Activated CD8-positive, alpha-beta memory T cell treated with anti-CD3 and anti-CD28 coated beads, Interleukin-2, amount 50 U/mL, for 1 hour (primary cell): ENCODE measurements around the gene KCNK3.

ENCODE experiments used
- DNase-seq: peaks from one replicate; pipeline ENCODE4 v3.0.0-alpha.2; 2020; ENCODE audit errors: extremely low read depth

KCNK3 gene

GRCh38 chr2:26666671-26667070, 25.9 kb upstream of the KCNK3 start:
- DNase-seq, result no peak

- no peak for DNase-seq
Observed at GRCh38 chr2:26668041-26668440, 24.5 kb upstream of the KCNK3 start.

DNA sequence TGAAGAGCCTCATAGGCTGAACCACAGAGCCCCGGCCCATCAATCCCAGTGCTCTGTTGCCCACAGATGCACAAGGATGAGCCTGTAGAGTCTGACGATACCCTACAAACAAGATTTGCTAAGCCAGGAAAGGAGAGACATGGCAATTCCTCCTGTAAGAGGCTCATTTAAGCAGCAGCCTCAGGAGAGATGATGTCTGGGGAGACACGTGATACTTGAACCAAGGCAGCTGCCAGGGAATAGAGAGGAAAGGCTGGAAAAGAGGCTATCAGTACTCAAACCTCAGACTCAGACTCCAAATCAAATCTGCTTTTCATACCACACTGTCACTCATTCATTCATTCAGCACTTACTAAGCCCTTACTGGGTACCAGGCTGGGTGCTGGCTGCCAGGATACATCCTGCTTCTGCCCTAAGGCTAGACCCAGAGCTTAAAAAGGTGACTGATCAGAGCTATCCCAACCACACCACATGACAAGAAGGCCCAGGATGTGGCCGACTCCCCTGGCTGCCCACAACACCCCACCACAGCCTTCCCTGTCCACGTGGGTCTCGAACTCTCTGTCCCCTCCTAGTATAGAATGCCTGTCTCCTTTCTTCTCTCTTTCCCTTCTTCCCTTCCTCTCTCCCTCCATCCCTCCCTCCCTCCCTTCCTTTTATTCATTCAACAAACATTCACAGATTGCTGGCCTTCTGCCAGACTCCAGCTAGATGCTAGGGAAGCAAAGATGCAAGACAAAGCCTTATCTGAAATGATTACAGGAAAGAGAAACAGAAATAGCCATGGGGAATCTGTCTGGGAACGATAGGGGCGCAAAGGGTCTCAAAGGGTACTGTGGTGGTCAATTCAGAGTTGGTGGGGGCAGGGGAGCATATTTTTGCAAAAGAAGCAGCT, 23.4 kb upstream of the KCNK3 start:
- DNase-seq, result no peak

DNA sequence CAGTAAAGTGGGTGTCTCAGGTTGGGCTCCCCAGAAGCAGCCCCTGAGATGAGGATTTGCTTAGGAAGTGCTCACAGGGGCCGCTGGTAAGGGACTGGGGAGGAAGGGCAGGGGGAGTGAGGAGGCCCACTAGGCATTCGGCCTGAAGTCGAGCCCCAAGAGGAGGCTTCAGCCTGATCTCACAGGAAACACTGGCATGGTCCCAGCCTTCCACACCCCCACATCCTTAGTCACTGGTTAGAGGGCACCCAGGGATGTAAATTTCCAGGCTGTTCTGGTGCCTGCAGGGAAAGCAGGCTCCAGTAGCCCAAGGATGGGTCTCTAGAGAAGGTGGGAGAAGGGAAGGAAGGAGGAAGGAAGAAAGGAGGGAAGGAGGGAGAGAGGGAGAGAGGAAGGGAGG, 22.4 kb upstream of the KCNK3 start:
- DNase-seq, result no peak

DNA sequence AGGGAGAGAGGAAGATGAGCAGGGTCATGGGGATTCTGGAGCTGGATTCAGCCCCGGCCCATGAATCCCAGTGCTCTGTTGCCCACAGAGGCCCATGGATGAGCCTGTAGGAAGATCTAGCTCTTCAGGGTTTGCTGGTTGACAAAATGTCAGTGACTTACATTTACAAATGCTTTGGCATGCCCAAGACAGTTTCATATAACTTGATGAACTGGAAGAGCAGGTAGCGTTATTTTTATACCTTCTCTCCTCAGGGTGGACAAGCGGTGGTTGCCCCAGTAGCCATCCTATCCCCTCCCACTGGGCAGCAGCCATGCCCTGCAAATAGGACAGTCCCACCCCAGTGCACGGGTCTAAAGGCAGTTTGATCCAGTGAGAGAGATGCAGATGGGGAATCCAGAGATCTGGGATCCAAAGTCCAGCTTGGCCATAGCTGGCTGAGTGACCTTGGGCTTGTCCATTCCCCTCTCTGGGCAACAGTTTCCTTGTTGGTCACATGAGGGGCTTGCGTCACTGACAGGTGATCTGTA, 21.5 kb upstream of the KCNK3 start:
- no peak for DNase-seq

GRCh38 chr2:26671691-26672090, 20.8 kb upstream of the KCNK3 start:
- DNase-seq, result no peak

DNA sequence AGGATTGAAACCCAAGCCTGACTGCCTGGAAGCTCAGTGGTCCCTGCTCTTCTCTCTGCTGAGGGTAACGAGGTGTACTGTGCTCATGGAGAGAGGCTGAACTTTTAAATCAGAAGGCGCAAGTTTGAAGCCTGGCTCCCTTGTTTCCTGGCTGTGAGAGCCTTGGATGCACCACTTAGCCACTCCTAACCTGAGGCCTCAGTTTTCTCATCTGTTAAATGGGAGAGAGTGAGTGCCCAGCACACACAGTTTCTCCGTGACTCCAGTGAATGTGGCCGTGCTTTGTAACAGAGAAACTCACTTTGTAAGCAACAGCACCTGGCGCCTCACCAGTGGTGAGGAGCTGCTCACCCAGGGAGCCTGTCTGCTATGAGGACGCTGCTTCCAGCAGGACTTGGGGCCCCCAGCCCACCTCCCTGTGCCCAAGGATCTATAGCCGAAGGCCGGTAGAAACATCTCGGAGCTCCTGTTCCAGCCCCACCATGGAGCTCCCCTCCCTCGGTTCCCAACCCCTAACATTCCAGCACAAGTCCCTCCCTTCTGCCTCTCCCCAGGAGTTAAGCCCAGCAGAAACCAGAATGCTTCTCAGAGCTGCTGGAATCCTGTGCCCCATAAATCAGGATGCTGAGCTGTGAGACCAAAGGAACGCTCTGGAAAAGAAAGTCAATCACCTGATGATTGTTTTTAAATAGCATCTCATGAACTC, 20.3 kb upstream of the KCNK3 start:
- DNase-seq, result no peak

DNA sequence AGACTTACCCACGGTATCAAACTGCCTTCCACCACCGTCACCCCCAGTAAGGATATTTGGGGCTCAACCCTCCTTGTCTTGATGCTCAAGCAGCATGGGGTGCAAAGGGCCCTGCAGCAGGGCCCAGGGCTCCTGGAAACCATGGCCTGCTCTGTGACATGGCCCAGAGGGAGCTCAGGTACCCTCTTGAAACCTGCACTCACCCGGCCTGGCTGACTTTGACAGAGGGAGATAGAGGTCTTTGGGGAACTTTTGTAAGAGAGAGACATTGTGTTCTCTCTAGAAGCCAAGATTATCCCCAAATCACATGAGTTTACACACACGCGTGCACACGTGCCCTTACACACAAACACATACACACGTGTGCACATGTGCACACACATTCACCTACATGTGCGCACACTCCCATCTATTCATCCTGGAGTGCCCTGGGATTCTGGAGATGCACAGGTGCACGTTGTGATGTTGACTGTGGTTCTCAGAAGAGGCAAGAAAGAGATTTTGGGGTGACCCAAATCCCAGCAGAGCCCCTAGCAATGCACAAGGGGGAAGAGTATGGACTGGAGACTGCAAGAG, 19.6 kb upstream of the KCNK3 start:
- no peak for DNase-seq

DNA sequence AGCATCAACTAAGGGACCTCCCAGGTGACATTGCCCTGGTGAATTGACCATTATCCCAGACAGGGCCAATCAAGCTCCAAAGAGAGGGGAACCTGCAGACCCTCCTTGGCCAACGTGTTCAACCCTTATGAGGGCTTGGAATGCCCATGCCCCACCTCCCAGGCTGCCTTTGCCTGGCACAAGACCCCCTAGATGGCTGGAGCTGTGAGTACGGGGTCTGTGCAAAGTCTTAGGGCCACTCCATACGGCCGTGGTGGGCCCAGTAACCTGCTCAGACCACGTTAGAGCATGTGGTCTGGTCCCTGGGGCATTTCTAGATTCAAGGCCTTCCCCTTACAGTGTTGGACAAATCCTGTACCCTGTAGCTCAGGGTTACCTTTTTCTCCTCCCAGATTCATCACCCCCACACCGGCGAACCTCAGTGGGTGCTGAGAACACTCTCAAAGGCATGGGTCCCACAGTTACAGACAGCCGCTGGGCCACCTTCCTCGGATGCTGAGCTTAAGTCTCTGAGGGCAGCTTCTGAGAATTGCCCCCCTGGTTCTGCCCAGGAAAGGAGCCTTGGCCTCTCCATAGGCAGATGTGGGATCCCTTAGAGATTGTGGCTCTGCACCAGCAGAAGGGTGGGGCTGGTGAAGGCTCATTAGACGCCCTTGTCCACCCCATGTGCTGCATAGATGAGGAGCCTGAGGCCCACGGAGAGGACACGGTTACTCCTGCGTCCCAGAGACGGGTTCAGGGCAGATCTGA, 18.3 kb upstream of the KCNK3 start:
- DNase-seq, result no peak

DNA sequence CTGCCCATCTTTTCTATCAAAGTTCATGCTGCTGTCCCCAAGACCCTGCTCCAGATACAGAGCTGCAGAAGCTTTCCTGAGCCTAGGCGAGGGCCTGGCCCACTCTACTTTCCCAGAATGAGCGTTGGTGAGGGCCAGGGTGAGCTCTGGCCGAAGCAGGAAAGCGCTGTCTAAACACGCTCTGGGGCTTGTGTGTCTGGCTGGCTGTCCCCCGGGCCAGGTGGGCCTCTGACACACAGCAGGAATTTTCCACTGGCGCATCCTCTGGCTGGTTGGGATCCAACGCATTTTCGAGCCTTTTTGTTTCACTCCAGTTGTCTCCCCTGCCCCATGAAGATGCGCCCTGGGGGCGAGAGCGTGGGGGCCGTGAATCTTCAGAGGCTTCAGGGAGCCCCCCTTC, 17.8 kb upstream of the KCNK3 start:
- no peak for DNase-seq

- DNase-seq, result no peak
Observed at GRCh38 chr2:26675651-26676255, 16.8 kb upstream of the KCNK3 start.

DNA sequence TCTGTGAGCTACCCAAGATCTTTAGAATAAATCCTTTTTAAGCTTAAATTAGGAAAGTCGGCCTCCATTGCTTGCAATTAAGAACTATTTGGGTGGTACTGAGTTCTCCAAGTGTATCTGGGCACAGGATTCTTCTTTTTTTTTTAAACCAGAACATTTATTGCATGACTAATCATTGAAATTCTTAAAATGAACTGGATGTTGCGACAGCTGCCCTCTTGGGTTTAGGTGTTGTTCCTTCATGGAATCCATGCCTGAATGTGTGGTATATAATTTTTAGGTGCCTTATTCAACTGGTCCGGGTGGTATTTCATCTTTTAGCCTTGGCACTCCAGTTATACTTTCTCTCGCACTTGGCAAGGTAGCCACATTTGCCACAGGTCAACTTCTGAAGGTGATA, 14.5 kb upstream of the KCNK3 start:
- no peak for DNase-seq

DNA sequence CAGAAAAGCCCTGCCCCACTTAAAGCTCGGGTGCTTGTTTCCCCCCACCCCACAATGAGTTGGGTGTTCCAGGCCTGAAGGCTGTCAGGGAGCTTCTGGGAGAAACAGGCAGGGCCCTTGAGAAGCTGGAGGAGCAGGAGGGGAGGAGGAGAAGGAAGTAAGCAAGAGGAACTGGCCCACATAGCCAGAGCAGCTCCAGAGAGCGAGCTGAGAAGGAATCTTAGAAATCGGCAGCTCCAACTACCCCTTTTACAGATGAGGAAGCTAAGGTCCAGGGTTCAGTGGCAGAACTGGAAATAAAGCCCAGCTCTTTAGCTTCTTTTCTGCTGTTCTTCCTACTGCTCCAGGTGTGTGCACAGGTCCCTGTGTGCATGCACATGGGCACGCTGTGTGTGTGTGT, 12.7 kb upstream of the KCNK3 start:
- DNase-seq, result no peak

DNA sequence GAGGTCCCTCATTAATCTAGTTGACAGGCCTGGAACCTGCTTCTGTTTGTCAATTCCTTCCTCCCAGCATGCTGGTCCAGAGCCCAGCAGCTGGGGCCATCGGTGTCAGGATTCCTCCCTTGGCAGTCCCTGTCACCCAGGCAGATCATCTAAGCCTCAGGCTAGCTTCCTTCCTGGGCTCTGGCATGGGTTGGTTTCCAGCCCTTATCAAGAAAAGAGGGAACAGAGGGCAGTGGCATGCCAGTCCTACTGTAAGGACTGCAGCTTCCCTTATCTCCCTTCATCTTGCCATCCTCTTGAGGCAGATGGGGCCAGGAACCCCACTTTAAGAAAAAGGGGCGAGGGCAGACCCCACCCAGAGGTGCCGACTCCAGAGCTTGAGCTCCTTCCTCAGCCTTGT, 10.9 kb upstream of the KCNK3 start:
- DNase-seq, result no peak

DNA sequence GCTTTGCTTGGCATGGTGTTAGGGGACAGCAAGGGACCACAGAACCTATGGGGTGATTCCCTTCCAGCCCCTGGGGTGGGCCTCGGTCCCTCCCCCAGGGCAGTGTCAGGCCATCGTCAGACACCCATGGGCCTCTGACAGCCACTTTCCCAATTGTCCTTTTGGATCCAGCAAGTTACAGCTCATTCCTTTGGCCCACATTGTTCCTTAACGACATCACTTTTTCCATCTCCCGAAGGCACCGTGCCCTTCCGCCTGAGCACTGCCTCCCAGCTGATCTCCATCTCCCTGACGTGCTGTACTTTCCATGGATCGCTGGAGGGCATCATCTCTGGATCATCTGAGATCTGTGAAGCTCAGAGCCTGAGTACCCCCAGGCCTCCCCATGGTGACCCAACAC, 10.4 kb upstream of the KCNK3 start:
- no peak for DNase-seq

DNA sequence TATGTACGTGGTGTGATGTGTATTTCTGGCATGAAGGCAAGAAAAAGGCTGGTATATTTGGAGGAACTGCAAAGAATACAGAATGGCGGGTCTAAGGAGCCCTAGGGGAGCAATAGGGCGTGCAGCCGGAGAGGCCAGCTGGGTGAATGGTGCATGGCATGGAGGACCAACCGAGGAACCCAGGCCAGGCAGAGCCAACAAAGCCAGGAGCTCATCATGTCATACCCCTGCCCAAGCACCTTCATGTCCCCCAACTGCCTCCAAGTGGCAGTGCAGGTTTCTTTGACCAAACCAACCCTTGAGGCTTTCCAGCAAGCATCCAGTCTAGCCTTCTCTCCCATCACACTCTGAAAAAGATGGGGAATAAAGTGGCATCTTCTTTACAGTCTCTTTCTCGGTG, 8.9 kb upstream of the KCNK3 start:
- DNase-seq, result no peak

DNA sequence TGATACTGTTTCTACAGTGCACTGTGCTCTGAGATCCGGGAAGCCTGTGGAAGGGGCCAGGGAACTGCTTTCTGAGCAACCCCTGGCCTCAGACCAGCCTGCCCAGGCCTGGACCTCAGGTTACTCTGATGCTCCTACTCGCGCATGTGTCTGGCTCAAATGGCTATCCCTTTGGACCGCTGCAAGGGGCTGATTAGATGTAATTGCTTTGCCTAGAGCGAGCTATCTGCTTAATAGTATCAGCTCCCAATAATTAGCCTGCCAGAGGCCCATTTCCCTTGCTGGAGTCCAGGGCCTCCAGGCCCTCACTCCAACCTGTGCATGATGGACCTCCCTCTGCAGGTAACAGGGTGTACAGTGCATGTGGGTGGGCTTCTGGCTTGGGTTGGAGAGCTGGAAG, 7.2 kb upstream of the KCNK3 start:
- DNase-seq, result no peak

DNA sequence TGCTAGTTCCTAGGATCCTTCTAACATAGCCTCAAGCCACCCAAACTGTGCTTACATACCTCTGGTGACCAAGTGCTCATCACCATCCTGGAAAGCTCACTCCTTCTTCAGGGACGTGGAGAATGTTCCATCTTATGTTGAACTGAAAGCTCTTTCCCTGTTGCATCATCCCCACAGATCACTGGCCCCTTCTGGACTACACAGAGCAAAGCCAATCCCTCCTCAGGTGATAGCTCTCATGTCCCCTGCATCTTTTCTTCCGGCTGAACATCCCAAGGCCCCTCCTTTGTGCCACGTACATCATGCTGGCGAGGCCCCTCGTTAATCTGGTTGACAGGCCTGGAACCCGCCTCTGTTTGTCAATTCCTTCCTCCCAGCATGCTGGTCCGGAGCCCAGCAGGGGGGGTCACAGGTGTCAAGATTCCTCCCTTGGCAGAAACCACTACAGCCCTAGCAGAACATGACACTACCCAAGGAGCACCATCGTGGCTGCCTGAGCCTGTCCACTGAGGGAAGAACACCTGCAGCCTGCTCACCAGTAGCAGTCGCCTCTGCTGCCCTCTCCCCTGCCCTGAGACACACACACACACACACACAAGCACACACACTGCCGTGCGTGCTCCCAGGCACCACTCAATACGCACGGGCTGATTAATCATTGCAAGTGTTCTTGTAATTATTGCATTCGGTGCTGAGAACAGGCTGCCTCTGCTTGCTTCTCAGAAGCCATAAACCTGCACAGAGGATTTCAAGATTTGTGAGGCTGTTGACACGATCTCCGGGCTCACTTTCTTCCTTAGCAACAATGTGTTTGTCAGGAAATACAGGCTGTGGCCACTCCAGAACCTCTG, 6.3 kb upstream of the KCNK3 start:
- no peak for DNase-seq

DNA sequence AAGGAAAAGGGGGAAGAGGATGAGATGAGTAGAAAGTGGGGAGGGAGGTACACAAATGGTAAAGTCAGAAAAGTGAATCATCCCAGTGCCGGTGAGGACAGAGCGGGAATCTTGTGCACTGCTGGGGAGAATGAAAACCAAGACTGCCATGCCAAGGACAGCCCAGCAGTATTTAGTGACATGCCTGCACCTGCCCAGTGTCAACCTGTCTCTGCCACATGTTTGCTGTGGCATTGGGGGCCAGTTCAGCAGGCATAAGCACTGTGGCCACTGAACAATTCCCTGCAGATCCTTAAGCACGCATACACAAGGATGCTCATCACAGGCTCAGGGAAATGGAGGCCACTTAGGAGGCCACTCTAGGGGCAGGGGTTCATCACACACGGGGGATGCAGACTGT, 5.2 kb upstream of the KCNK3 start:
- no peak for DNase-seq

- DNase-seq, result no peak
Observed at GRCh38 chr2:26687801-26688200, 4.7 kb upstream of the KCNK3 start.

GRCh38 chr2:26691161-26691560, 1.4 kb upstream of the KCNK3 start:
- no peak for DNase-seq
